ENCODE data around the gene TSPAN15.

Gene TSPAN15

GRCh38 chr10:69506487-69506833, 55.2 kb downstream of the TSPAN15 start:
- H3K27ac ChIP-seq (ENCODE audit: insufficient read depth in 1 of 2, low read depth in 1 of 2, low read length in 2 of 2, poor library complexity in 1 of 2, severe bottlenecking in 2 of 2): no peak overlapping the region
- H3K27me3 ChIP-seq (replicated peaks in 2 of 5; ENCODE audit: control insufficient read depth in 4 of 5, insufficient read depth in 5 of 5, low read length in 4 of 5): peaks cover 0 to 5% (median 0%) of the 10 kb centered on the region in 5 experiments
- H3K9me3 ChIP-seq (ENCODE audit: control extremely low read depth in 1 of 5, control insufficient read depth in 4 of 5, insufficient read depth in 2 of 5, low read depth in 1 of 5, low read length in 4 of 5): no peaks in the 10 kb centered on the region
- ChIA-PET POLR2A (no interaction called here), CTCF (interaction anchor here (1.0 to 6.9 kb wide), 12 partner anchors 8 to 268 kb away, joined by 3 to 49 read pairs (median 10); partner anchors contain the start of gene TSPAN15)
- DNase-seq: no peak
- WGBS (ENCODE audit: insufficient coverage): 100% methylated on average over 3 of the region's 3 CpGs
- H3K4me1 ChIP-seq (ENCODE audit: control extremely low read depth in 1 of 4, control insufficient read depth in 4 of 4, insufficient read depth in 4 of 4, low read length in 3 of 4): peaks cover 0 to 4% (median 2%) of the 10 kb centered on the region in 4 experiments
- no peaks in the 10 kb centered on the region for H3K36me3 ChIP-seq (ENCODE audit: control insufficient read depth in 4 of 4, insufficient read depth in 4 of 4, low read length in 3 of 4)
- H3K4me3 ChIP-seq (ENCODE audit: control insufficient read depth in 1 of 7, extremely low read depth in 1 of 7, insufficient read depth in 4 of 7, low read depth in 2 of 7, low read length in 6 of 7): no peak overlapping the region

GRCh38 chr10:69506834-69507713, 55.8 kb downstream of the TSPAN15 start:
- DNase-seq: no peak
- POLR2A ChIA-PET: no interaction called here
- H3K27ac ChIP-seq (ENCODE audit: insufficient read depth in 1 of 2, low read depth in 1 of 2, low read length in 2 of 2, poor library complexity in 1 of 2, severe bottlenecking in 2 of 2): no peak overlapping the region

GRCh38 chr10:69508738-69509340, 57.6 kb downstream of the TSPAN15 start:
- ChIA-PET CTCF (interaction anchor here (0.5 to 10.4 kb wide), 13 partner anchors 10 to 923 kb away, joined by 3 to 294 read pairs (median 4); partner anchors contain the start of gene TSPAN15), POLR2A (interaction anchor here (0.6 kb wide), 1 partner anchor 78 kb away, joined by 7 read pairs; no protein-coding TSS in a partner anchor)
- no peaks in the 10 kb centered on the region for H3K9me3 ChIP-seq (ENCODE audit: control extremely low read depth in 1 of 5, control insufficient read depth in 4 of 5, insufficient read depth in 2 of 5, low read depth in 1 of 5, low read length in 4 of 5)
- WGBS (ENCODE audit: insufficient coverage): 100% methylated on average over 5 of the region's 7 CpGs
- H3K4me3 ChIP-seq (ENCODE audit: control insufficient read depth in 1 of 7, extremely low read depth in 1 of 7, insufficient read depth in 4 of 7, low read depth in 2 of 7, low read length in 6 of 7): no peak overlapping the region
- no peaks in the 10 kb centered on the region for H3K36me3 ChIP-seq (ENCODE audit: control insufficient read depth in 4 of 4, insufficient read depth in 4 of 4, low read length in 3 of 4)
- H3K27ac ChIP-seq (ENCODE audit: insufficient read depth in 1 of 2, low read depth in 1 of 2, low read length in 2 of 2, poor library complexity in 1 of 2, severe bottlenecking in 2 of 2): no peak overlapping the region
- peaks cover 0 to 6% (median 0%) of the 10 kb centered on the region in 5 experiments for H3K27me3 ChIP-seq (replicated peaks in 2 of 5; ENCODE audit: control insufficient read depth in 4 of 5, insufficient read depth in 5 of 5, low read length in 4 of 5)
- no peak for DNase-seq
- peaks cover 0 to 4% (median 2%) of the 10 kb centered on the region in 4 experiments for H3K4me1 ChIP-seq (ENCODE audit: control extremely low read depth in 1 of 4, control insufficient read depth in 4 of 4, insufficient read depth in 4 of 4, low read length in 3 of 4)

More at GRCh38 chr10:69506834-69507713, 55.8 kb downstream of the TSPAN15 start:
- CTCF ChIA-PET: interaction anchor here (0.6 to 6.9 kb wide), 16 partner anchors 9 to 269 kb away, joined by 3 to 49 read pairs (median 6); partner anchors contain the start of gene TSPAN15
- Histone ChIP-seq H3K36me3 (ENCODE audit: control insufficient read depth in 4 of 4, insufficient read depth in 4 of 4, low read length in 3 of 4) (no peaks in the 10 kb centered on the region), H3K9me3 (ENCODE audit: control extremely low read depth in 1 of 5, control insufficient read depth in 4 of 5, insufficient read depth in 2 of 5, low read depth in 1 of 5, low read length in 4 of 5) (no peaks in the 10 kb centered on the region), H3K4me3 (ENCODE audit: control insufficient read depth in 1 of 7, extremely low read depth in 1 of 7, insufficient read depth in 4 of 7, low read depth in 2 of 7, low read length in 6 of 7) (peak overlapping the region in 2 of 7 experiments; percentile 46 to 73), H3K27me3 (replicated peaks in 2 of 5; ENCODE audit: control insufficient read depth in 4 of 5, insufficient read depth in 5 of 5, low read length in 4 of 5) (peaks cover 0 to 5% (median 0%) of the 10 kb centered on the region in 5 experiments), H3K4me1 (ENCODE audit: control extremely low read depth in 1 of 4, control insufficient read depth in 4 of 4, insufficient read depth in 4 of 4, low read length in 3 of 4) (peaks cover 0 to 4% (median 2%) of the 10 kb centered on the region in 4 experiments)
- 89% methylated on average over 17 of the region's 19 CpGs for WGBS (ENCODE audit: insufficient coverage)

GRCh38 chr10:69512901-69513300, 61.6 kb downstream of the TSPAN15 start:
- peaks cover 0 to 8% (median 0%) of the 10 kb centered on the region in 5 experiments for H3K27me3 ChIP-seq (replicated peaks in 2 of 5; ENCODE audit: control insufficient read depth in 4 of 5, insufficient read depth in 5 of 5, low read length in 4 of 5)
- no CpG with 5 or more reads among the region's 2 CpGs for WGBS (ENCODE audit: insufficient coverage)
- no peak overlapping the region for H3K27ac ChIP-seq (ENCODE audit: insufficient read depth in 1 of 2, low read depth in 1 of 2, low read length in 2 of 2, poor library complexity in 1 of 2, severe bottlenecking in 2 of 2)
- no peaks in the 10 kb centered on the region for H3K36me3 ChIP-seq (ENCODE audit: control insufficient read depth in 4 of 4, insufficient read depth in 4 of 4, low read length in 3 of 4)
- ChIA-PET CTCF (interaction anchor here (1.3 to 10.4 kb wide), 5 partner anchors 16 to 204 kb away, joined by 3 to 294 read pairs (median 10); partner anchors contain the start of gene FAM241B), POLR2A (no interaction called here)
- H3K4me3 ChIP-seq (ENCODE audit: control insufficient read depth in 1 of 7, extremely low read depth in 1 of 7, insufficient read depth in 4 of 7, low read depth in 2 of 7, low read length in 6 of 7): no peak overlapping the region
- H3K9me3 ChIP-seq (ENCODE audit: control extremely low read depth in 1 of 5, control insufficient read depth in 4 of 5, insufficient read depth in 2 of 5, low read depth in 1 of 5, low read length in 4 of 5): no peaks in the 10 kb centered on the region
- no peaks in the 10 kb centered on the region for H3K4me1 ChIP-seq (ENCODE audit: control extremely low read depth in 1 of 4, control insufficient read depth in 4 of 4, insufficient read depth in 4 of 4, low read length in 3 of 4)
- DNase-seq: peak in 2 of 3 donors; percentile 28 to 33

GRCh38 chr10:69513617-69514016, 62.4 kb downstream of the TSPAN15 start:
- no peaks in the 10 kb centered on the region for H3K4me1 ChIP-seq (ENCODE audit: control extremely low read depth in 1 of 4, control insufficient read depth in 4 of 4, insufficient read depth in 4 of 4, low read length in 3 of 4)
- peaks cover 0 to 8% (median 0%) of the 10 kb centered on the region in 5 experiments for H3K27me3 ChIP-seq (replicated peaks in 2 of 5; ENCODE audit: control insufficient read depth in 4 of 5, insufficient read depth in 5 of 5, low read length in 4 of 5)
- ChIA-PET POLR2A (no interaction called here), CTCF (interaction anchor here (1.0 to 10.4 kb wide), 10 partner anchors 8 to 633 kb away, joined by 3 to 294 read pairs (median 4); partner anchors contain the start of genes FAM241B and TYSND1)
- no peak for DNase-seq
- no peak overlapping the region for H3K27ac ChIP-seq (ENCODE audit: insufficient read depth in 1 of 2, low read depth in 1 of 2, low read length in 2 of 2, poor library complexity in 1 of 2, severe bottlenecking in 2 of 2)
- WGBS (ENCODE audit: insufficient coverage): 90% methylated on average over 2 of the region's 4 CpGs
- H3K9me3 ChIP-seq (ENCODE audit: control extremely low read depth in 1 of 5, control insufficient read depth in 4 of 5, insufficient read depth in 2 of 5, low read depth in 1 of 5, low read length in 4 of 5): no peaks in the 10 kb centered on the region
- no peaks in the 10 kb centered on the region for H3K36me3 ChIP-seq (ENCODE audit: control insufficient read depth in 4 of 4, insufficient read depth in 4 of 4, low read length in 3 of 4)
- no peak overlapping the region for H3K4me3 ChIP-seq (ENCODE audit: control insufficient read depth in 1 of 7, extremely low read depth in 1 of 7, insufficient read depth in 4 of 7, low read depth in 2 of 7, low read length in 6 of 7)

GRCh38 chr10:69515699-69516259, 64.5 kb downstream of the TSPAN15 start:
- no peak overlapping the region for H3K27ac ChIP-seq (ENCODE audit: insufficient read depth in 1 of 2, low read depth in 1 of 2, low read length in 2 of 2, poor library complexity in 1 of 2, severe bottlenecking in 2 of 2)
- H3K4me1 ChIP-seq (ENCODE audit: control extremely low read depth in 1 of 4, control insufficient read depth in 4 of 4, insufficient read depth in 4 of 4, low read length in 3 of 4): no peaks in the 10 kb centered on the region
- DNase-seq: peak; percentile 70 to 83 (median 77)
- 30% methylated on average over 9 of the region's 11 CpGs for WGBS (ENCODE audit: insufficient coverage)
- H3K27me3 ChIP-seq (replicated peaks in 2 of 5; ENCODE audit: control insufficient read depth in 4 of 5, insufficient read depth in 5 of 5, low read length in 4 of 5): peaks cover 0 to 7% (median 0%) of the 10 kb centered on the region in 5 experiments
- H3K9me3 ChIP-seq (ENCODE audit: control extremely low read depth in 1 of 5, control insufficient read depth in 4 of 5, insufficient read depth in 2 of 5, low read depth in 1 of 5, low read length in 4 of 5): no peaks in the 10 kb centered on the region
- CTCF ChIA-PET: interaction anchor here (0.6 to 10.4 kb wide), 26 partner anchors 12 to 285 kb away, joined by 3 to 294 read pairs (median 4); partner anchors contain the start of genes FAM241B and TSPAN15
- POLR2A ChIA-PET: interaction anchor here (1.0 kb wide), 1 partner anchor 121 kb away, joined by 5 read pairs; no protein-coding TSS in a partner anchor
- no peak overlapping the region for H3K4me3 ChIP-seq (ENCODE audit: control insufficient read depth in 1 of 7, extremely low read depth in 1 of 7, insufficient read depth in 4 of 7, low read depth in 2 of 7, low read length in 6 of 7)
- no peaks in the 10 kb centered on the region for H3K36me3 ChIP-seq (ENCODE audit: control insufficient read depth in 4 of 4, insufficient read depth in 4 of 4, low read length in 3 of 4)

Measured in common myeloid progenitor, CD34-positive (primary cell).